ENCODE measurements around the gene MLC1.

MLC1 gene

GRCh38 chr22:50039669-50040443 lies 45.4 kb downstream of the MLC1 start:
- Histone ChIP-seq H3K36me3 (ENCODE audit: control insufficient read depth in 2 of 2, insufficient read depth in 1 of 2, low read length in 2 of 2) (no peaks in the 10 kb centered on the region), H3K4me1 (ENCODE audit: control insufficient read depth, insufficient read depth, low read length) (no peaks in the 10 kb centered on the region), H3K9me3 (ENCODE audit: control insufficient read depth, insufficient read depth, low read depth, low read length) (no peaks in the 10 kb centered on the region), H3K27ac (ENCODE audit: extremely low read depth, low read depth, low read length) (no peak overlapping the region), H3K4me3 (ENCODE audit: low read depth, low read length) (no peak overlapping the region)
- TF ChIP-seq ZBTB21 (tag by site-specific recombination; IDR thresholded peaks at IDR 0.05) (no peak), ZNF692 (tag by site-specific recombination; IDR thresholded peaks at IDR 0.05) (no peak), ZNF530 (tag by site-specific recombination; IDR thresholded peaks at IDR 0.05; ENCODE audit: low read depth) (no peak), ZNF169 (tag by site-specific recombination; IDR thresholded peaks at IDR 0.05) (no peak), ZXDB (tag by site-specific recombination; IDR thresholded peaks at IDR 0.05) (no peak), SP3 (tag by site-specific recombination; IDR thresholded peaks at IDR 0.05) (no peak), ZNF544 (tag by site-specific recombination; IDR thresholded peaks at IDR 0.05) (no peak), ZBTB11 (tag by site-specific recombination; conservative IDR thresholded peaks at IDR 0.05; ENCODE audit: low read depth) (no peak), ZNF747 (tag by site-specific recombination; IDR thresholded peaks at IDR 0.05) (no peak), ZFP37 (tag by site-specific recombination; IDR thresholded peaks at IDR 0.05) (no peak), ZFP41 (tag by site-specific recombination; IDR thresholded peaks at IDR 0.05; ENCODE audit: borderline replicate concordance) (no peak), IKZF3 (tag by site-specific recombination; IDR thresholded peaks at IDR 0.05) (no peak), PRDM6 (tag by site-specific recombination; IDR thresholded peaks at IDR 0.05) (no peak), ZNF354C (tag by site-specific recombination; IDR thresholded peaks at IDR 0.05; ENCODE audit: borderline replicate concordance, low read depth) (no peak), ZFP3 (tag by site-specific recombination; IDR thresholded peaks at IDR 0.05; ENCODE audit: low read depth) (no peak), TSHZ1 (tag by site-specific recombination; IDR thresholded peaks at IDR 0.05; ENCODE audit: borderline replicate concordance) (no peak), ZSCAN16 (tag by site-specific recombination; IDR thresholded peaks at IDR 0.05) (no peak), ZNF146 (tag by site-specific recombination; IDR thresholded peaks at IDR 0.05) (no peak), PATZ1 (tag by site-specific recombination; IDR thresholded peaks at IDR 0.05) (no peak)
- ChIA-PET POLR2A (no interaction called here), CTCF (interaction anchor here (0.5 to 1.7 kb wide), 2 partner anchors 9 to 58 kb away, joined by 3 to 5 read pairs; no protein-coding TSS in a partner anchor)

Measured in HEK293 (cell line).